B cell (primary cell): ENCODE measurements around the gene APBA2. TPM values are rescaled to one million over a fixed set of nuclear protein-coding genes. Genes with fewer than 3 reads are reported as not detected.
A peak's percentile ranks its signal among the peaks of the same experiment; 100 is the strongest.

ENCODE experiments used
- ATAC-seq: fragments of 200-7000 bp; cut with Tn5 transposase; one replicate; pipeline ENCODE4 v1.10.0; 2021; ENCODE audit warnings: low read depth, mild to moderate bottlenecking, moderate number of reproducible peaks, moderate library complexity
- CTCF ChIA-PET: fragments of 350-600 bp; sonication (Branson Sonifier 250); formaldehyde crosslinking; loops from one replicate; lab custom pipeline; 2021; ENCODE audit warnings: antibody characterized with exemption, inconsistent platforms; lab: Charles Lee
- POLR2A ChIA-PET: fragments of 350-600 bp; sonication (Branson Sonifier 250); formaldehyde crosslinking; loops from one replicate; lab custom pipeline; 2021; ENCODE audit warnings: antibody characterized with exemption; lab: Charles Lee
- DNase-seq: peaks from one replicate; pipeline ENCODE4 v3.0.0; 2013
- H2AFZ ChIP-seq: 2 replicates; pipeline ENCODE4 v1.6.1; 2012; ENCODE audit warnings: mild to moderate bottlenecking, low read depth, low read length; ENCODE audit not compliant: insufficient read depth, poor library complexity, severe bottlenecking
- H3K27ac ChIP-seq, 2 donors: 1 replicate in 1 of 2; 2 replicates in 1 of 2; pipeline ENCODE4 v1.5.1; 2012 to 2013; ENCODE audit warnings: low read length in 2 of 2, mild to moderate bottlenecking in 2 of 2, moderate library complexity in 1 of 2
- H3K27me3 ChIP-seq, 4 experiments: fragments of 200-600 bp in 1 of 4; sonication (generic) in 1 of 4; replicated peaks in 1 of 4; 1 replicate in 2 of 4; 2 replicates in 2 of 4; pipeline versions ENCODE4 v1.6.1 to v1.7.0; 2013 to 2016; ENCODE audit warnings: low read length in 3 of 4, mild to moderate bottlenecking in 2 of 4, mixed read lengths in 1 of 4, moderate library complexity in 1 of 4; ENCODE audit not compliant: insufficient read depth in 4 of 4, control insufficient read depth in 3 of 4; ENCODE audit errors: control extremely low read depth in 1 of 4
- H3K36me3 ChIP-seq, 2 experiments: replicated peaks in 1 of 2; 1 replicate in 1 of 2; 2 replicates in 1 of 2; pipeline versions ENCODE4 v1.6.1 to v1.7.1; 2013; ENCODE audit warnings: low read length in 1 of 2; ENCODE audit not compliant: insufficient read depth in 2 of 2, control insufficient read depth in 1 of 2; ENCODE audit errors: control extremely low read depth in 1 of 2, extremely low read depth in 1 of 2
- H3K4me1 ChIP-seq, 2 donors: fragments of 200-600 bp in 1 of 2; sonication (generic) in 1 of 2; 1 replicate in 1 of 2; 2 replicates in 1 of 2; pipeline versions ENCODE4 v1.5.1 to v1.6.1; 2013 to 2017; ENCODE audit warnings: low read length in 2 of 2; ENCODE audit not compliant: control insufficient read depth in 2 of 2, insufficient read depth in 2 of 2
- H3K4me2 ChIP-seq: replicated peaks from 2 replicates; pipeline ENCODE3; 2012; ENCODE audit warnings: mild to moderate bottlenecking, low read depth, low read length; ENCODE audit not compliant: poor library complexity, severe bottlenecking
- H3K4me3 ChIP-seq, 5 experiments: fragments of 200-600 bp in 1 of 5; sonication (generic) in 1 of 5; 1 replicate in 3 of 5; 2 replicates in 2 of 5; pipeline versions ENCODE4 v1.5.1 to v1.7.0; 2011 to 2016; ENCODE audit warnings: low read length in 4 of 5, mild to moderate bottlenecking in 4 of 5, low read depth in 2 of 5, control low read depth in 1 of 5, moderate library complexity in 1 of 5; ENCODE audit not compliant: insufficient read depth in 1 of 5; ENCODE audit errors: control extremely low read depth in 1 of 5, extremely low read depth in 1 of 5
- H3K79me2 ChIP-seq: fragments of 200-600 bp; sonication (generic); one replicate; pipeline ENCODE4 v1.6.0; 2016; ENCODE audit warnings: low read length; ENCODE audit not compliant: control insufficient read depth, insufficient read depth
- H3K9ac ChIP-seq: fragments of 200-600 bp; sonication (generic); 2 replicates; pipeline ENCODE4 v1.6.1; 2017; ENCODE audit warnings: mild to moderate bottlenecking, low read length, moderate library complexity
- H3K9me3 ChIP-seq, 3 donors: one replicate each; pipeline versions ENCODE4 v1.6.1 to v1.7.1; 2013; ENCODE audit warnings: low read length in 2 of 3; ENCODE audit not compliant: control insufficient read depth in 2 of 3, insufficient read depth in 1 of 3; ENCODE audit errors: control extremely low read depth in 1 of 3
- H4K20me1 ChIP-seq: 2 replicates; pipeline ENCODE4 v1.6.0; 2012; ENCODE audit warnings: mild to moderate bottlenecking, low read length; ENCODE audit not compliant: insufficient read depth, control insufficient read depth, poor library complexity, severe bottlenecking
- H3K27ac Mint-ChIP-seq: one replicate; pipeline ENCODE4 v1.8.0; 2021; ENCODE audit warnings: mixed read lengths
- H3K27me3 Mint-ChIP-seq: one replicate; pipeline ENCODE4 v1.8.0; 2021; ENCODE audit warnings: mixed read lengths
- H3K4me1 Mint-ChIP-seq: one replicate; pipeline ENCODE4 v1.8.0; 2021; ENCODE audit warnings: mixed read lengths
- H3K4me3 Mint-ChIP-seq: one replicate; pipeline ENCODE4 v1.8.0; 2021; ENCODE audit warnings: mixed read lengths
- H3K9me3 Mint-ChIP-seq: one replicate; pipeline ENCODE4 v1.8.0; 2022; ENCODE audit warnings: mixed read lengths; ENCODE audit not compliant: insufficient read depth
- CTCF ChIP-seq: fragments of 200-600 bp; IDR thresholded peaks from one replicate; pipeline ENCODE4 v1.8.0; 2022; ENCODE audit warnings: antibody characterized with exemption, mild to moderate bottlenecking
- EZH2 ChIP-seq: IDR thresholded peaks from 2 replicates; pipeline ENCODE4 v1.6.1; 2012; ENCODE audit warnings: borderline replicate concordance, low read depth, mild to moderate bottlenecking, moderate library complexity, low read length; ENCODE audit not compliant: insufficient read depth, poor library complexity, severe bottlenecking
- WGBS: methylation state at CpG from one replicate; pipeline ENCODE4 v1.1.5; 2013; ENCODE audit warnings: missing lambda C conversion rate; ENCODE audit not compliant: insufficient coverage; 5-methylcytosine and 5-hydroxymethylcytosine counted together
- intact Hi-C: fragments of 100-400 bp; cut with micrococcal nuclease; formaldehyde crosslinking; loops from one replicate; pipeline ENCODE4 v1.10.0; 2022
- polyA plus RNA-seq: library from polyadenylated mRNA; depleted of rRNA; stranded (reverse); fragments of >200 nt; gene quantifications from 2 replicates; pipeline ENCODE4 v1.2.3, GENCODE V29; 2012
- total RNA-seq, 2 donors: library from RNA; stranded (reverse); fragments of 120-200 nt in 1 of 2; gene quantifications; 1 replicate in 1 of 2; 2 replicates in 1 of 2; pipeline versions ENCODE4 v1.2.3 to v1.2.4, GENCODE V29; 2013 to 2022

The APBA2 gene
- total and polyA plus RNA-seq, 2 donors (not counting 1 experiment from before 2014, with no cell fraction given), result 0.19 TPM; not detected in 1

GRCh38 chr15:29090617-29091466, 205.1 kb downstream of the APBA2 start:
- H4K20me1 ChIP-seq, result no peaks in the 10 kb centered on the region
- ChIA-PET CTCF (interaction anchor here (0.8 to 1.2 kb wide), 2 partner anchors 9 to 30 kb away, joined by 3 read pairs; no protein-coding TSS in a partner anchor), POLR2A (no interaction called here)
- H3K9me3 Mint-ChIP-seq, result no peaks in the 10 kb centered on the region
- H3K36me3 ChIP-seq, result no peaks in the 10 kb centered on the region
- peaks cover 3% of the 10 kb centered on the region for H3K27me3 Mint-ChIP-seq
- no peaks in the 10 kb centered on the region for H3K79me2 ChIP-seq
- no peak for ATAC-seq
- H3K9me3 ChIP-seq, result peaks cover 0 to 12% (median 0%) of the 10 kb centered on the region in 3 donors
- H3K4me3 Mint-ChIP-seq, result no peak overlapping the region
- H2AFZ ChIP-seq, result no peak overlapping the region
- no peaks in the 10 kb centered on the region for H3K27me3 ChIP-seq
- no peak overlapping the region for H3K27ac ChIP-seq
- no peak overlapping the region for H3K4me3 ChIP-seq
- H3K4me2 ChIP-seq, result no peak overlapping the region
- H3K4me1 Mint-ChIP-seq, result no peaks in the 10 kb centered on the region
- intact Hi-C loops, result no loop called here
- no peak overlapping the region for H3K9ac ChIP-seq
- 80% methylated on average over 12 of the region's 15 CpGs for WGBS
- H3K4me1 ChIP-seq, result no peaks in the 10 kb centered on the region
- no peak overlapping the region for H3K27ac Mint-ChIP-seq
- DNase-seq, result peak; percentile 29
- no peak for TF ChIP-seq EZH2
- peak; percentile 66 for TF ChIP-seq CTCF

GRCh38 chr15:29091666-29092065, 205.9 kb downstream of the APBA2 start:
- no peaks in the 10 kb centered on the region for H3K79me2 ChIP-seq
- H3K4me1 ChIP-seq, result no peaks in the 10 kb centered on the region
- no peak overlapping the region for H3K27ac ChIP-seq
- no peak overlapping the region for H3K4me3 ChIP-seq
- no peak overlapping the region for H2AFZ ChIP-seq
- no peak overlapping the region for H3K9ac ChIP-seq
- DNase-seq (no peak), ATAC-seq (no peak)
- H3K27me3 Mint-ChIP-seq, result peaks cover 3% of the 10 kb centered on the region
- CTCF ChIA-PET, result no interaction called here
- H4K20me1 ChIP-seq, result no peaks in the 10 kb centered on the region
- 88% methylated on average over 8 of the region's 8 CpGs for WGBS
- no peak overlapping the region for H3K4me3 Mint-ChIP-seq
- no peak overlapping the region for H3K27ac Mint-ChIP-seq
- no peaks in the 10 kb centered on the region for H3K27me3 ChIP-seq
- POLR2A ChIA-PET, result no interaction called here
- no peaks in the 10 kb centered on the region for H3K36me3 ChIP-seq
- TF ChIP-seq CTCF (no peak), EZH2 (no peak)
- intact Hi-C loops, result no loop called here
- H3K4me1 Mint-ChIP-seq, result no peaks in the 10 kb centered on the region
- peaks cover 0 to 12% (median 0%) of the 10 kb centered on the region in 3 donors for H3K9me3 ChIP-seq
- H3K4me2 ChIP-seq, result no peak overlapping the region
- H3K9me3 Mint-ChIP-seq, result no peaks in the 10 kb centered on the region
